OCI-LY7 (cell line): Measurements from ENCODE around the gene MIX23. TPM values are rescaled to one million over a fixed set of nuclear protein-coding genes. Genes with fewer than 3 reads are reported as not detected.

ENCODE experiments used
- BruUV-seq: library from RNA; stranded (reverse); fragments of 400-500 nt; replicated peaks from 2 replicates; lab custom pipeline; 2021; lab: Mats Ljungman, UMichigan
- CTCF ChIA-PET: fragments of 300-600 bp; sonication (Branson Sonifier 250); formaldehyde crosslinking; loops from one replicate; lab custom pipeline; 2022; ENCODE audit warnings: antibody characterized with exemption; ENCODE audit not compliant: unreplicated experiment; lab: Charles Lee
- POLR2A ChIA-PET: fragments of 300-600 bp; sonication (Branson Sonifier 250); formaldehyde crosslinking; loops from one replicate; lab custom pipeline; 2022; ENCODE audit warnings: antibody characterized with exemption; lab: Charles Lee
- DNase-seq: peaks from one replicate; pipeline ENCODE4 v3.0.0-alpha.2; 2015; ENCODE audit warnings: low spot score
- H2AFZ ChIP-seq: fragments of 200-600 bp; sonication (generic), shearing (Covaris generic); 2 replicates; pipeline ENCODE4 v1.6.1; 2014; ENCODE audit warnings: mild to moderate bottlenecking, antibody characterized with exemption, low read length, moderate library complexity
- H3K27ac ChIP-seq: fragments of 200-600 bp; sonication (generic); 2 replicates; pipeline ENCODE4 v1.5.1; 2014; ENCODE audit warnings: mixed run types, low read depth, mild to moderate bottlenecking, moderate library complexity, low read length, inconsistent platforms; ENCODE audit not compliant: poor library complexity, severe bottlenecking
- H3K36me3 ChIP-seq: fragments of 200-600 bp; sonication (generic); 2 replicates; pipeline ENCODE4 v1.6.1; 2014; ENCODE audit warnings: mild to moderate bottlenecking, antibody characterized with exemption, low read length, moderate library complexity, mixed read lengths; ENCODE audit not compliant: insufficient read depth
- H3K4me1 ChIP-seq: fragments of 200-600 bp; sonication (generic); 2 replicates; pipeline ENCODE4 v1.5.1; 2014; ENCODE audit warnings: mild to moderate bottlenecking, low read length; ENCODE audit not compliant: insufficient read depth, poor library complexity, severe bottlenecking
- H3K4me2 ChIP-seq: fragments of 200-600 bp; sonication (generic); 2 replicates; pipeline ENCODE4 v1.6.1; 2014; ENCODE audit warnings: mild to moderate bottlenecking, low read length
- H3K4me3 ChIP-seq: fragments of 200-600 bp; sonication (generic); 2 replicates; pipeline ENCODE4 v1.5.1; 2014; ENCODE audit warnings: mild to moderate bottlenecking, low read depth, low read length; ENCODE audit not compliant: poor library complexity, severe bottlenecking
- H3K79me2 ChIP-seq: fragments of 200-600 bp; sonication (generic); 2 replicates; pipeline ENCODE4 v1.6.1; 2016; ENCODE audit warnings: low read depth, mild to moderate bottlenecking, low read length, moderate library complexity, mixed read lengths; ENCODE audit not compliant: insufficient read depth
- H3K9me2 ChIP-seq: fragments of 200-600 bp; sonication (generic); 2 replicates; pipeline ENCODE4 v1.6.1; 2016; ENCODE audit warnings: mild to moderate bottlenecking, low read length, mixed read lengths; ENCODE audit not compliant: insufficient read depth
- H3K9me3 ChIP-seq: fragments of 200-600 bp; sonication (generic); 2 replicates; pipeline ENCODE4 v1.6.1; 2014; ENCODE audit warnings: mild to moderate bottlenecking, mixed run types, low read length, mixed read lengths
- H4K20me1 ChIP-seq: fragments of 200-600 bp; sonication (generic); 2 replicates; pipeline ENCODE4 v1.6.1; 2014; ENCODE audit warnings: mild to moderate bottlenecking, antibody characterized with exemption, low read length, moderate library complexity, mixed read lengths; ENCODE audit not compliant: insufficient read depth
- CTCF ChIP-seq: fragments of 200-600 bp; sonication (generic); conservative IDR thresholded peaks from 2 replicates; pipeline ENCODE4 v1.5.1; 2014; ENCODE audit warnings: mild to moderate bottlenecking, antibody characterized with exemption, low read length, moderate library complexity, mixed read lengths
- EZH2phosphoT487 ChIP-seq: fragments of 200-600 bp; sonication (generic); IDR thresholded peaks from 2 replicates; pipeline ENCODE4 v1.6.1; 2018; ENCODE audit warnings: low read depth, borderline replicate concordance, mild to moderate bottlenecking, mixed run types, antibody characterized with exemption, low read length, moderate library complexity, mixed read lengths
- intact Hi-C: fragments of 100-400 bp; cut with micrococcal nuclease; formaldehyde crosslinking; loops from one replicate; pipeline ENCODE4 v1.10.0; 2022; ENCODE audit not compliant: unreplicated experiment
- total RNA-seq, 2 experiments: library from RNA; depleted of rRNA in 1 of 2; stranded (reverse); fragments of >200 nt in 1 of 2; shearing (Covaris generic) in 1 of 2; gene quantifications; 2 replicates each; pipeline ENCODE4 v1.2.3, GENCODE V29; 2014 to 2022

The MIX23 gene
- total RNA-seq, 2 experiments from 2014 or later = 44.7 to 71.3 TPM

- no peaks in the 10 kb centered on the region for H3K9me2 ChIP-seq
- peak overlapping the region; percentile 85 for H3K4me3 ChIP-seq
- peak overlapping the region; percentile 92 for H3K4me2 ChIP-seq
- peaks cover 23% of the 10 kb centered on the region for H3K36me3 ChIP-seq
- ChIA-PET POLR2A (interaction anchor here (0.7 to 3.5 kb wide), 8 partner anchors 8 to 785 kb away, joined by 3 to 44 read pairs (median 4); partner anchors contain the start of genes FAM162A, HSPBAP1, MIX23 and SEC22A), CTCF (no interaction called here)
- peak; percentile 12 for DNase-seq
- peak overlapping the region; percentile 87 for H3K27ac ChIP-seq
- no peaks in the 10 kb centered on the region for H3K9me3 ChIP-seq
- H2AFZ ChIP-seq = peak overlapping the region; percentile 62; the same call in 1 of the 2 replicates
- H3K4me1 ChIP-seq = peaks cover 36% of the 10 kb centered on the region
- no TSS peak for BruUV-seq
- intact Hi-C loops = loop anchor here (1.0 to 10.0 kb wide), 4 partner anchors 33 to 870 kb away; partner anchors contain the start of genes FAM162A, HSPBAP1, KPNA1 and POLQ
- H3K79me2 ChIP-seq = peaks cover 35% of the 10 kb centered on the region
- no peak for TF ChIP-seq CTCF
- TF ChIP-seq EZH2phosphoT487 = no peak
- H4K20me1 ChIP-seq = no peaks in the 10 kb centered on the region
These were observed 33.9 kb upstream of the MIX23 start for GRCh38 chr3:122416966-122417365.

GRCh38 chr3:122415762-122416654 lies 33.0 kb upstream of the MIX23 start, which contains the start of gene WDR5B:
TSS of gene WDR5B (minus strand) at chr3:122416062. CDS start at chr3:122415528, 534 bp downstream.
- Histone ChIP-seq H3K9me2 (no peaks in the 10 kb centered on the region), H3K4me1 (peaks cover 38% of the 10 kb centered on the region), H3K4me2 (peak within 1 kb of the TSS; percentile 98), H3K36me3 (peaks cover 22% of the 10 kb centered on the region), H3K27ac (peak within 1 kb of the TSS; percentile 87), H3K79me2 (peaks cover 35% of the 10 kb centered on the region), H4K20me1 (no peaks in the 10 kb centered on the region), H2AFZ (peak within 1 kb of the TSS; percentile 62; the same call in 1 of the 2 replicates), H3K4me3 (peak within 1 kb of the TSS; percentile 85), H3K9me3 (no peaks in the 10 kb centered on the region)
- ChIA-PET CTCF (interaction anchor here (1.0 kb wide), 1 partner anchor 32 kb away, joined by 3 read pairs; the partner anchor contains the start of gene FAM162A), POLR2A (interaction anchor here (0.7 to 3.5 kb wide), 13 partner anchors 9 to 786 kb away, joined by 3 to 44 read pairs (median 4); partner anchors contain the start of genes FAM162A, HSPBAP1, MIX23 and SEC22A)
- intact Hi-C loops = loop anchor here (1.0 to 10.0 kb wide), 4 partner anchors 32 to 869 kb away; partner anchors contain the start of genes FAM162A, HSPBAP1, KPNA1 and POLQ
- peak; percentile 98 for DNase-seq
- TSS peak; percentile 88 for BruUV-seq
- TF ChIP-seq EZH2phosphoT487 (no peak), CTCF (0 out of 2 replicates have a peak, but pooled peaks have one; percentile 13)
